Activated CD4-positive, alpha-beta memory T cell treated with anti-CD3 and anti-CD28 coated beads, Interleukin-2, amount 10 ng/mL, durations not matched to agents 7 days and 5 days (primary cell): Measurements from ENCODE around the gene ZYG11B. TPM values are rescaled to one million over a fixed set of nuclear protein-coding genes. Genes with fewer than 3 reads are reported as not detected.
"Not testable (repeated sequence)": the region's sequence is repeated elsewhere in the genome, so short reads cannot be mapped to it uniquely, and the experiment has no call there.

ENCODE experiments used
- CTCF ChIA-PET: fragments of 350-600 bp; sonication (Branson Sonifier 250); formaldehyde crosslinking; loops from one replicate; lab custom pipeline; 2021; ENCODE audit warnings: antibody characterized with exemption, inconsistent platforms; lab: Charles Lee
- POLR2A ChIA-PET: fragments of 350-600 bp; sonication (Branson Sonifier 250); formaldehyde crosslinking; loops from one replicate; lab custom pipeline; 2021; ENCODE audit warnings: antibody characterized with exemption; lab: Charles Lee
- DNase-seq: peaks from one replicate; pipeline ENCODE4 v3.0.0-alpha.2; 2020
- H3K27ac Mint-ChIP-seq: one replicate; pipeline ENCODE4 v1.8.0; 2021; ENCODE audit warnings: mild to moderate bottlenecking, mixed read lengths
- H3K27me3 Mint-ChIP-seq: one replicate; pipeline ENCODE4 v1.8.0; 2021; ENCODE audit warnings: mixed read lengths
- H3K36me3 Mint-ChIP-seq: one replicate; pipeline ENCODE4 v1.8.0; 2021; ENCODE audit warnings: low read depth, mixed read lengths
- H3K4me1 Mint-ChIP-seq: one replicate; pipeline ENCODE4 v1.8.0; 2021; ENCODE audit warnings: mixed read lengths
- H3K4me3 Mint-ChIP-seq: one replicate; pipeline ENCODE4 v1.8.0; 2021; ENCODE audit warnings: mild to moderate bottlenecking, mixed read lengths
- H3K9me3 Mint-ChIP-seq: one replicate; pipeline ENCODE4 v1.8.0; 2021; ENCODE audit warnings: mixed read lengths
- total RNA-seq, 2 experiments: library from RNA; stranded (reverse); gene quantifications; one replicate each; pipeline ENCODE4 v1.2.3, GENCODE V29; 2021

Gene ZYG11B
- total RNA-seq, 2 experiments from 2014 or later = 12.7 to 12.8 TPM

- Mint-ChIP-seq H3K27me3 (peaks cover 23% of the 10 kb centered on the region), H3K4me1 (peaks cover 11% of the 10 kb centered on the region)
- H3K36me3 Mint-ChIP-seq, CTCF ChIA-PET, H3K9me3 Mint-ChIP-seq, DNase-seq, H3K27ac Mint-ChIP-seq, H3K4me3 Mint-ChIP-seq: not testable (repeated sequence)
- POLR2A ChIA-PET = interaction anchor here (0.6 kb wide), 1 partner anchor 333 kb away, joined by 3 read pairs; no protein-coding TSS in a partner anchor
Observed at GRCh38 chr1:52845119-52845518, 118.9 kb downstream of the ZYG11B start.

- POLR2A ChIA-PET = no interaction called here
- Mint-ChIP-seq H3K27ac (no peak overlapping the region), H3K36me3 (no peaks in the 10 kb centered on the region), H3K27me3 (peaks cover 13% of the 10 kb centered on the region), H3K4me3 (no peak overlapping the region), H3K9me3 (no peaks in the 10 kb centered on the region), H3K4me1 (peaks cover 4% of the 10 kb centered on the region)
- CTCF ChIA-PET = no interaction called here
- no peak for DNase-seq
Observed at GRCh38 chr1:52848423-52848822, 122.2 kb downstream of the ZYG11B start.

- CTCF ChIA-PET = interaction anchor here (0.5 kb wide), 1 partner anchor 273 kb away, joined by 3 read pairs; no protein-coding TSS in a partner anchor
- Mint-ChIP-seq H3K27ac (no peak overlapping the region), H3K36me3 (no peaks in the 10 kb centered on the region), H3K4me3 (no peak overlapping the region), H3K9me3 (no peaks in the 10 kb centered on the region), H3K27me3 (peaks cover 2% of the 10 kb centered on the region), H3K4me1 (no peaks in the 10 kb centered on the region)
- no peak for DNase-seq
- POLR2A ChIA-PET = interaction anchor here (1.2 kb wide), 1 partner anchor 11 kb away, joined by 3 read pairs; no protein-coding TSS in a partner anchor
Observed at GRCh38 chr1:52850951-52851350, 124.7 kb downstream of the ZYG11B start.

- Mint-ChIP-seq H3K4me1 (no peaks in the 10 kb centered on the region), H3K36me3 (no peaks in the 10 kb centered on the region), H3K27me3 (peaks cover 2% of the 10 kb centered on the region), H3K27ac (no peak overlapping the region), H3K9me3 (no peaks in the 10 kb centered on the region), H3K4me3 (no peak overlapping the region)
- CTCF ChIA-PET = no interaction called here
- no peak for DNase-seq
- POLR2A ChIA-PET = no interaction called here
Observed at GRCh38 chr1:52852854-52853253, 126.6 kb downstream of the ZYG11B start.

DNA sequence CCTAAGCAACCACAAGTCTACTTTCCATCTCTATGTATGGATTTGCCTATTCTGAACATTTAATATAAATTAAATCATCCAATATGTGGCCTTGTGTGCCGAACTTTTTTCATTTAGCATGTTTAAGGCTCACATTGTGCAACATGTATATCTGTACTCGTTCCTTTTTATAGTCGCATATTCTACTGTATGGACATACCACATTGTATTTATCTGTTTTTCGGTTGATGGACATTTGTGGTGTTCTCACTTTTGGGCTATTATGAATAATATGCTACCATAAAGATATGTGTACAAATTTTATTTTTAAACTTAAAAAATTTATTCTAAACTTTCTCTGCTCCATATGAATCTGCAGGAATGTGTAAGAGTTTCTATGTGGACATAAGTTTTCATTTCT, 129.3 kb downstream of the ZYG11B start:
- Mint-ChIP-seq H3K27ac (no peak overlapping the region), H3K4me1 (peaks cover 2% of the 10 kb centered on the region), H3K9me3 (no peaks in the 10 kb centered on the region), H3K27me3 (peaks cover 2% of the 10 kb centered on the region), H3K4me3 (no peak overlapping the region), H3K36me3 (no peaks in the 10 kb centered on the region)
- CTCF ChIA-PET = interaction anchor here (0.7 kb wide), 1 partner anchor 330 kb away, joined by 5 read pairs; no protein-coding TSS in a partner anchor
- POLR2A ChIA-PET = no interaction called here
- no peak for DNase-seq

DNA sequence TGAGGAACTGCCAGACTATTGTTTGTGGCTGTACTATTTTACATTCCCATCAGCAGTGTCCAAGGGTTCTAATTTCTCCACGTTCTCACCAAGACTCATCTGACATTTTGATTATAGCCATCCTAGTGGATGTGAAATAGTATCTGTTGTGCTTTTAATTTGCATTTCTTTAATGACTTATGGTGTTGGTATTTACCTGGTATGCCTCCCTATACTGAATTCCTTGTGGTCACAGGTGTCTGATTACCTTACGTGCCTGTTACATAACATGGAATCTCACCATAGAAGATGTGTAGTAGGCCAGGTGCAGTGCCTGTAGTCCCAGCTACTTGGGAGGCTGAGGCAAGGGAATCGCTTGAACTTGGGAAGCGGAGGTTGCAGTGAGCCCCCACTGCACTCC, 129.8 kb downstream of the ZYG11B start:
- H3K36me3 Mint-ChIP-seq = no peaks in the 10 kb centered on the region

DNA sequence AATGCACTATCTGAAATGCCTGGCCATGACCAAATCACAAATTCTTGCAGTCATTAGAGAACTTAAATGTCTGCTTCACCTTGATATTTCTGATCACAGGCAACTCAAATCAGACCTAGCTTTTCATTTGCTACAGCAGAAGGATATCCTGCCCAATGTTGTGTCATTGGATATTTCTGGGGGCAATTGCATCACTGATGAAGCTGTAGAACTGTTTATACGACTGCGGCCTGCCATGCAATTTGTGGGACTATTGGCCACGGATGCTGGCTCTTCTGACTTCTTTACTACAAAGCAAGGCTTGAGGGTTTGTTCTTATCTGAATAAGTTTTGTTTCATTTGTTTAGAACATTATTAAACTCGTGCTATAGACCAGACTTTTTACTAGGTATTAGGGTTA, 131.2 kb downstream of the ZYG11B start:
- Mint-ChIP-seq H3K27me3 (no peaks in the 10 kb centered on the region), H3K4me1 (peaks cover 3% of the 10 kb centered on the region), H3K27ac (no peak overlapping the region), H3K36me3 (no peaks in the 10 kb centered on the region), H3K4me3 (no peak overlapping the region), H3K9me3 (no peaks in the 10 kb centered on the region)
- DNase-seq = no peak
- POLR2A ChIA-PET = interaction anchor here (1.0 kb wide), 1 partner anchor 19 kb away, joined by 3 read pairs; no protein-coding TSS in a partner anchor
- CTCF ChIA-PET = interaction anchor here (0.6 kb wide), 1 partner anchor 963 kb away, joined by 3 read pairs; no protein-coding TSS in a partner anchor

More for the DNA sequence above, 129.8 kb downstream of the ZYG11B start:
- H3K4me1 Mint-ChIP-seq = peaks cover 3% of the 10 kb centered on the region
- H3K27ac Mint-ChIP-seq = no peak overlapping the region
- DNase-seq = no peak
- ChIA-PET POLR2A (no interaction called here), CTCF (interaction anchor here (0.7 kb wide), 1 partner anchor 330 kb away, joined by 5 read pairs; no protein-coding TSS in a partner anchor)
- no peak overlapping the region for H3K4me3 Mint-ChIP-seq
- H3K9me3 Mint-ChIP-seq = no peaks in the 10 kb centered on the region
- H3K27me3 Mint-ChIP-seq = peaks cover 2% of the 10 kb centered on the region

- ChIA-PET POLR2A (interaction anchor here (1.1 kb wide), 1 partner anchor 12 kb away, joined by 3 read pairs; no protein-coding TSS in a partner anchor), CTCF (interaction anchor here (0.7 kb wide), 1 partner anchor 160 kb away, joined by 4 read pairs; no protein-coding TSS in a partner anchor)
- peaks cover 5% of the 10 kb centered on the region for H3K4me1 Mint-ChIP-seq
- H3K36me3 Mint-ChIP-seq = no peaks in the 10 kb centered on the region
- H3K9me3 Mint-ChIP-seq = no peaks in the 10 kb centered on the region
- DNase-seq = no peak
- no peak overlapping the region for H3K4me3 Mint-ChIP-seq
- H3K27me3 Mint-ChIP-seq = no peaks in the 10 kb centered on the region
- no peak overlapping the region for H3K27ac Mint-ChIP-seq
Observed at GRCh38 chr1:52862666-52863458, 136.6 kb downstream of the ZYG11B start.

GRCh38 chr1:52867087-52867863, 141.0 kb downstream of the ZYG11B start:
- no peak overlapping the region for H3K27ac Mint-ChIP-seq
- no peak overlapping the region for H3K4me3 Mint-ChIP-seq
- peaks cover 2% of the 10 kb centered on the region for H3K4me1 Mint-ChIP-seq
- no peaks in the 10 kb centered on the region for H3K27me3 Mint-ChIP-seq
- H3K9me3 Mint-ChIP-seq = no peaks in the 10 kb centered on the region
- ChIA-PET CTCF (interaction anchor here (0.7 kb wide), 2 partner anchors 16 to 24 kb away, joined by 3 read pairs; no protein-coding TSS in a partner anchor), POLR2A (no interaction called here)
- no peaks in the 10 kb centered on the region for H3K36me3 Mint-ChIP-seq
- no peak for DNase-seq

DNA sequence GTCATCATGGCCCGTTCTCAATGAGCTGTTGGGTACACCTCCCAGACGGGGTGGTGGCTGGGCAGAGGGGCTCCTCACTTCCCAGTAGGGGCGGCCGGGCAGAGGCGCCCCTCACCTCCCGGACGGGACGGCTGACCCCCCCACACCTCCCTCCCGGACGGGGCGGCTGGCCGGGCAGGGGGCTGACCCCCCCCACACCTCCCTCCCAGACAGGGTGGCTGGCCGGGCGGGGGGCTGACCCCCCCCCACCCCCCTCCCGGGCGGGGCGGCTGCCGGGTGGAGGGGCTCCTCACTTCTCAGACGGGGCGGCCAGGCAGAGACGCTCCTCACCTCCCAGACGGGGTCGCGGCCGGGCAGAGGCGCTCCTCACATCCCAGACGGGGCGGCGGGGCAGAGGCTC, 143.5 kb downstream of the ZYG11B start:
- CTCF ChIA-PET = interaction anchor here (0.6 kb wide), 2 partner anchors 120 to 304 kb away, joined by 3 read pairs; no protein-coding TSS in a partner anchor
- H3K36me3 Mint-ChIP-seq, H3K27me3 Mint-ChIP-seq, H3K4me1 Mint-ChIP-seq, H3K9me3 Mint-ChIP-seq, H3K4me3 Mint-ChIP-seq, H3K27ac Mint-ChIP-seq, DNase-seq, POLR2A ChIA-PET: not testable (repeated sequence)

DNA sequence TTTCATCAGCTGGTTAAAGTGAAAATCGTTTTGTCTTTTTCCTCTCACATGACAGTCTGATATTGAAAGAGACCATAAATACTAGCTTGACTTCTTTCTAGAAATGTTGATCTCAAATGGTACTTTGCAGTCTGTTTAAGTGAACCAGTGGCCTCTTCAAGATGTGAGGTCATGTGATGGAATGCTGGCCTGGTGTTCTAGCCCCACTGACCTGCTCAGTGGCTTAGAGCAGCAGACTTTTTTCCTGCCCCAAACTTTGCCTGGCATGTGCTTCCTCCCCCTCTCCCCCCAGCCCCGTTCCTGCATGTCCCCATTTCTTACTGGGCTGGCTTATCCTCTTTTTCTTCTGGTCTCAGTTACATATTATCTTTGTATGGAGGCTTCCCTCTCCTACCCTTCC, 150.6 kb downstream of the ZYG11B start:
- Mint-ChIP-seq H3K27me3 (no peaks in the 10 kb centered on the region), H3K9me3 (no peaks in the 10 kb centered on the region), H3K36me3 (no peaks in the 10 kb centered on the region), H3K4me3 (no peak overlapping the region), H3K4me1 (no peaks in the 10 kb centered on the region), H3K27ac (no peak overlapping the region)
- ChIA-PET CTCF (no interaction called here), POLR2A (no interaction called here)
- DNase-seq = no peak
